IPS-18a (cell line): ENCODE data around the gene OLFM4.
"Not testable (repeated sequence)": the region's sequence is repeated elsewhere in the genome, so short reads cannot be mapped to it uniquely, and the experiment has no call there.

Experiments
- H3K27ac ChIP-seq: one replicate; pipeline ENCODE4 v1.5.1; 2013; ENCODE audit warnings: low read length
- H3K27me3 ChIP-seq: one replicate; pipeline ENCODE4 v1.6.1; 2013; ENCODE audit warnings: mild to moderate bottlenecking, low read length; ENCODE audit not compliant: control insufficient read depth, insufficient read depth
- H3K36me3 ChIP-seq: one replicate; pipeline ENCODE4 v1.6.1; 2013; ENCODE audit warnings: low read depth, low read length; ENCODE audit not compliant: control insufficient read depth
- H3K4me1 ChIP-seq: one replicate; pipeline ENCODE4 v1.6.1; 2013; ENCODE audit warnings: low read depth, low read length; ENCODE audit not compliant: control insufficient read depth
- H3K4me3 ChIP-seq: one replicate; pipeline ENCODE4 v1.5.1; 2013; ENCODE audit warnings: low read length
- H3K9ac ChIP-seq: one replicate; pipeline ENCODE4 v1.6.1; 2013; ENCODE audit warnings: mild to moderate bottlenecking, low read length, moderate library complexity
- H3K9me3 ChIP-seq: one replicate; pipeline ENCODE4 v1.6.1; 2013; ENCODE audit warnings: low read depth, low read length; ENCODE audit not compliant: control insufficient read depth

Gene OLFM4

DNA sequence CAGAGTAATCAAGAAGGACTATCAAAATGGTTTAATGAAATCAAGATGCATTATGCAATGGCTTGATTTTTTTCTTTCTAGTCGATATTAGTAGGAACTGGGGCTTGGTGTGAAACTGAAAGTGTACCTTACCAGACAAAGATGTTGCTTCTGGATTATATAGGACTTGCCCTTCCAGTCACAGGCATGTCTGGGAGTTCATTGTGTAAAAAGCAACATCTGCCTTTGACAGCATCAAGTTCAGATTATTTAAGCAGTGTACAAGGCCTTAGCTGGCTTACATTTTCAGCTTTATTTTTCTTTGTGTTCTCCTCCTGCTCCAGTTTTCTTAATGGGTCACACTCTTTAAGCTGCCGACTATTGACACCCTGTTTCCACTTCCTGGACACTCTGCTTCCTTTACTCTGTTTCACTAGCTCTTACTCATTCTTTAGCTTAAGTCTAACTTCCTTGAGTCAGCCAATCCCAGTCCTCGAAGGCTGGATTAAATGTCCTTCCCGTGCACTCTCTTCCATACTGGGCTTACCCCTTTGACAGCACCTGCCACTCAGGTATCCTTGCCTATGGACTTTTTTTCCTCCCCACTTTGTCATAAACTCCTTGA, 29.4 kb upstream of the OLFM4 start:
- Histone ChIP-seq H3K27ac (no peak overlapping the region), H3K9me3 (no peaks in the 10 kb centered on the region), H3K36me3 (no peaks in the 10 kb centered on the region), H3K27me3 (no peaks in the 10 kb centered on the region), H3K9ac (no peak overlapping the region), H3K4me3 (no peak overlapping the region), H3K4me1 (peaks cover 8% of the 10 kb centered on the region)

- no peaks in the 10 kb centered on the region for H3K9me3 ChIP-seq
- H3K27me3 ChIP-seq = no peaks in the 10 kb centered on the region
- no peak overlapping the region for H3K9ac ChIP-seq
- H3K36me3 ChIP-seq = no peaks in the 10 kb centered on the region
- no peak overlapping the region for H3K27ac ChIP-seq
- H3K4me3 ChIP-seq = no peak overlapping the region
- H3K4me1 ChIP-seq = no peaks in the 10 kb centered on the region
These were observed 27.0 kb upstream of the OLFM4 start for GRCh38 chr13:53001444-53002225.

DNA sequence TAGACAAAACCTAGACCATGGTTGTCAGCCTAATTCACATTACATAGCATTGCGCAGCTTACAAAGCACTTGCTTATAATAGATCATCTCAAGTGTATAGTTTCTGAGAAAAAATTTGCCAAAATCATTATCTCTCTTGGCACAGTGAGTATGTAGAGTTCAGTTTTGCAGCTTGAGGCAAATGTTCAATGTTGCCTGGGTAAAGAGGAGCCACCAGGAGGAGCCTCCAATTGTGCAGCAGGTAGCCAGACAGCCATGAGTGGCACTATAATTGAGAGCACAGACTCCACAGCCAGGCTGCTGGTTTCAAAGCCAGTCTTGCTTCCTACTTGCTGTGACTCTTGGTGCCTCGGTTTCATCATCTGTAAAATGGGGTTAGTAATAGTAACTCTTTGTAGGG, 24.0 kb upstream of the OLFM4 start:
- no peaks in the 10 kb centered on the region for H3K9me3 ChIP-seq
- H3K27me3 ChIP-seq = no peaks in the 10 kb centered on the region
- no peak overlapping the region for H3K27ac ChIP-seq
- H3K9ac ChIP-seq = no peak overlapping the region
- H3K4me3 ChIP-seq = no peak overlapping the region
- no peaks in the 10 kb centered on the region for H3K4me1 ChIP-seq
- H3K36me3 ChIP-seq = no peaks in the 10 kb centered on the region

- no peaks in the 10 kb centered on the region for H3K9me3 ChIP-seq
- no peak overlapping the region for H3K4me3 ChIP-seq
- no peak overlapping the region for H3K9ac ChIP-seq
- H3K36me3 ChIP-seq = no peaks in the 10 kb centered on the region
- H3K27me3 ChIP-seq = no peaks in the 10 kb centered on the region
- H3K4me1 ChIP-seq = no peaks in the 10 kb centered on the region
- no peak overlapping the region for H3K27ac ChIP-seq
These were observed 23.0 kb upstream of the OLFM4 start for GRCh38 chr13:53005626-53006025.

- Histone ChIP-seq H3K27me3 (no peaks in the 10 kb centered on the region), H3K27ac (no peak overlapping the region), H3K4me1 (no peaks in the 10 kb centered on the region), H3K4me3 (no peak overlapping the region), H3K36me3 (no peaks in the 10 kb centered on the region), H3K9ac (no peak overlapping the region), H3K9me3 (no peaks in the 10 kb centered on the region)
These were observed 20.7 kb upstream of the OLFM4 start for GRCh38 chr13:53007872-53008271.

DNA sequence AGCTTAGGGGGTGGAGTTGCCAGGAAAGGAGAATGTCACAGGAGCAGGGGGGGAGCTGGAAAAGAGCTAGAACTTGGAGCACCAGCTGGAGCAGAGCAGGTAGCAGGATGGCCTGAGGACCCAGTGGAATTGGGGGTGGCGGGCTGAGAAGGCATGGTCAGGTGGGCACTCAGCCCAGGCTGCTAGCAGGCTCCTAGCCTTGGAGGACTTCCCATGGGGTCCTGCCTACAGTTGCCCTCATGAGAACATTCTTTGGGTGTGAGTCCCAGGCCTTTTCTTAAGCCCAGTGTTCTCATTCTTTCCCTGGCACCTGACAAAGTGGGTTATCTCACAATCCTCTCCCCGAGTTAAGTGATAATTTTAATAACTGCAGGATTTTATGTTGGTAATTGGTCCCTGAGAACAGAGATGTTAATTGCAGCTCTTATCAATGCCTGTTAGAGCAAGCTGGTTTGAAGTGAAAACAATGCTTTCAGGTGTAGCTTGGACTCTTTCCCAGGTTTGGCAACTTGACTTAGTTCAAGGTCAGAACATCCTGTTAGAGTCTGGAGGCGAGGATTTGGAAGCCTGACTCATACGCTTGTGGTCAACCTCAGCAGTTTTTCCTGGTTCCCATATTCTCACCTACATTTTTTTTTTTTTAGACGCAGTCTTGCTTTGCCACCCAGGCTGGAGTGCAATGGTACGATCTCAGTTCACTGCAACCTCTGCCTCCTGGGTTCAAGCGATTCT, 18.1 kb upstream of the OLFM4 start:
- no peak overlapping the region for H3K4me3 ChIP-seq
- H3K27ac ChIP-seq = no peak overlapping the region
- no peaks in the 10 kb centered on the region for H3K36me3 ChIP-seq
- no peak overlapping the region for H3K9ac ChIP-seq
- no peaks in the 10 kb centered on the region for H3K4me1 ChIP-seq
- H3K9me3 ChIP-seq = no peaks in the 10 kb centered on the region
- no peaks in the 10 kb centered on the region for H3K27me3 ChIP-seq

DNA sequence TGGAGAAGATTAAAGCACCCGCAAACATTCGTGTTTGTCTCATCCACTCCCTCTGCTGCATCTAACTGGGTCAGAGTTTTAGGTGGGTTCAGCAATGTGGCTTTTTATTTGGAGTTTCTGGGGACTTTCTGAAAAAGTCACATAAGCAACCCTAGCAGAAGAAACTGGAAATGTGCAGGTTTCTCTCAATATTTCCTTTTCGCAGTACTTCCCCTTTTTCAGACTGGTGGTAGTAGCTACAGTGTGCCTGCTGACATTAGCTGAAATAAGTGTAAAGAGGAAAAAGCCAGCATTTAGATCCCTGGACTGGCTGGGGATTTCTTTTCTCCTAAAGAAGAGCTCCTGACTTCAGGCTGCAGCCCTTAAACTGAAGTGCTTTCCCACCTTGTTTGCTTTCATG, 15.9 kb upstream of the OLFM4 start:
- Histone ChIP-seq H3K27ac (no peak overlapping the region), H3K4me1 (no peaks in the 10 kb centered on the region), H3K4me3 (no peak overlapping the region), H3K36me3 (no peaks in the 10 kb centered on the region), H3K27me3 (no peaks in the 10 kb centered on the region), H3K9me3 (no peaks in the 10 kb centered on the region), H3K9ac (no peak overlapping the region)

GRCh38 chr13:53013113-53013512, 15.5 kb upstream of the OLFM4 start:
- no peak overlapping the region for H3K4me3 ChIP-seq
- no peaks in the 10 kb centered on the region for H3K27me3 ChIP-seq
- no peaks in the 10 kb centered on the region for H3K9me3 ChIP-seq
- no peaks in the 10 kb centered on the region for H3K36me3 ChIP-seq
- H3K4me1 ChIP-seq = no peaks in the 10 kb centered on the region
- H3K9ac ChIP-seq = no peak overlapping the region
- H3K27ac ChIP-seq = no peak overlapping the region

GRCh38 chr13:53014018-53014417, 14.6 kb upstream of the OLFM4 start:
- H3K27ac ChIP-seq, H3K4me1 ChIP-seq, H3K27me3 ChIP-seq, H3K36me3 ChIP-seq, H3K9ac ChIP-seq, H3K9me3 ChIP-seq, H3K4me3 ChIP-seq: not testable (repeated sequence)

DNA sequence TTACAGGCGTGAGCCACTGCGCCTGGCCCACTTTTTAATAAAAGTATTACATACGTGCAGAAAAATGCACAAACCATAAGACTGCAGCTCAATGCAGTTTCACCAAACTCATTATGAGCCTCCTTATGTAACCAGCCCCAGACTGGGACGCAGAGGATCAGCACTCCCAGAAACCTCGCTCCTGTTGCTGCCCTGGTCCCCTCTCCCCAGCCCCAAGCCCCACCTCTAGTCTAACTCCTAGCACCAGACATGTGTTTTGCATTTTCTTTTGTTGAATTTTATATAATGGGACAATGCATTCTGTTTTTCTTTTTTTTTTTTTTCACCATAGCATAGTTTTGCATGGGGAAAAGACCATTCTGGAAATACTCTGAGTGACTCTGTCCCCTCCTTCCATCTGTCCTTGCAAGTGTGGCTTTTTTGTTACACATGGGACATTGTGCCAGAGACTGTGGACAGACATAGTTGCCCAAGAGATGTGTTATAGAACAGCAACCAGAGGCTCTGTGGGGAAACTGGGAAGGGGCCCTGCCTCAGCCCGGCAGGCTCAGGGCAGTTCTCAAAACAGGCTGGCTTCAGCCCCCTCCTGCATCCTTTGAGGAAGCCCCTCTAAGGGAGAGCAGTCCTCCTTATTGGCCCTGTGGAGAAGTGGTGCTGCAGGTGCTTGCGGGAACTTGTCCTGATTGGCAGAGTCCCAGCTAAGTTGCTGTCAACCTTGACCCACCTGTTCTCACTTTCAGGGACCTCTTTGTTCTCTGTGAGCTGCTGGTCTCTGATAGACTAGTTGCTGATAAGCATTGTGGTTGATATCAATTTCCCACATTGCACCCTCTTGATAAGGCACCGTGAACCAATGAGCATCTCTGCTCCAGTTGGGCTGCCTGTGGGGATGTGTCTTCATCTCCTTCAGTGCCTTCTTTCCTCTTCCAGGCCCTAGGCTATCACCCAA, 13.8 kb upstream of the OLFM4 start:
- H3K9me3 ChIP-seq = no peaks in the 10 kb centered on the region
- no peaks in the 10 kb centered on the region for H3K27me3 ChIP-seq
- H3K4me1 ChIP-seq = no peaks in the 10 kb centered on the region
- no peak overlapping the region for H3K9ac ChIP-seq
- no peak overlapping the region for H3K4me3 ChIP-seq
- no peaks in the 10 kb centered on the region for H3K36me3 ChIP-seq
- H3K27ac ChIP-seq = no peak overlapping the region

GRCh38 chr13:53015971-53016370, 12.6 kb upstream of the OLFM4 start:
- Histone ChIP-seq H3K4me3 (no peak overlapping the region), H3K9ac (no peak overlapping the region), H3K4me1 (peaks cover 4% of the 10 kb centered on the region), H3K27ac (no peak overlapping the region), H3K36me3 (no peaks in the 10 kb centered on the region), H3K9me3 (no peaks in the 10 kb centered on the region), H3K27me3 (no peaks in the 10 kb centered on the region)
